ENCODE measurements around the gene PRSS27.
"Not testable (repeated sequence)": the region's sequence is repeated elsewhere in the genome, so short reads cannot be mapped to it uniquely, and the experiment has no call there.

The PRSS27 gene

DNA sequence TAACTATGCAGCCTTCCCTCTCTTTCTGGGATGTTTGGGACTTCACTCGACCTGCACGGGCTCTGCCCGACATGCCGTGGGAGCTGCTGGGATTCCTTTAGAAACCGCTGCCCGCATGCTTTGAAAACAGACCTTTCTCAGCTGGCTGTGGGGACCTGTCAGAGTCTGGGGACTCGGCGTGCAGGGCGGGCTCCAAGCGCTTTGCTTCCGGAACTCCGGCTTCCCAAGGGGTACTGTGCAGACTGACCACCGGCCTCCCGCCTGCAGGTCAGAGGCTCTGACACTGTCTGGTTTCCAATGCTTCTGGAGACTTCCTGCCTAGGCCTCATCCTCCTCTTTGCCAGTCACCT lies 11.8 kb downstream of the PRSS27 start:
- DNase-seq, result no peak

DNA sequence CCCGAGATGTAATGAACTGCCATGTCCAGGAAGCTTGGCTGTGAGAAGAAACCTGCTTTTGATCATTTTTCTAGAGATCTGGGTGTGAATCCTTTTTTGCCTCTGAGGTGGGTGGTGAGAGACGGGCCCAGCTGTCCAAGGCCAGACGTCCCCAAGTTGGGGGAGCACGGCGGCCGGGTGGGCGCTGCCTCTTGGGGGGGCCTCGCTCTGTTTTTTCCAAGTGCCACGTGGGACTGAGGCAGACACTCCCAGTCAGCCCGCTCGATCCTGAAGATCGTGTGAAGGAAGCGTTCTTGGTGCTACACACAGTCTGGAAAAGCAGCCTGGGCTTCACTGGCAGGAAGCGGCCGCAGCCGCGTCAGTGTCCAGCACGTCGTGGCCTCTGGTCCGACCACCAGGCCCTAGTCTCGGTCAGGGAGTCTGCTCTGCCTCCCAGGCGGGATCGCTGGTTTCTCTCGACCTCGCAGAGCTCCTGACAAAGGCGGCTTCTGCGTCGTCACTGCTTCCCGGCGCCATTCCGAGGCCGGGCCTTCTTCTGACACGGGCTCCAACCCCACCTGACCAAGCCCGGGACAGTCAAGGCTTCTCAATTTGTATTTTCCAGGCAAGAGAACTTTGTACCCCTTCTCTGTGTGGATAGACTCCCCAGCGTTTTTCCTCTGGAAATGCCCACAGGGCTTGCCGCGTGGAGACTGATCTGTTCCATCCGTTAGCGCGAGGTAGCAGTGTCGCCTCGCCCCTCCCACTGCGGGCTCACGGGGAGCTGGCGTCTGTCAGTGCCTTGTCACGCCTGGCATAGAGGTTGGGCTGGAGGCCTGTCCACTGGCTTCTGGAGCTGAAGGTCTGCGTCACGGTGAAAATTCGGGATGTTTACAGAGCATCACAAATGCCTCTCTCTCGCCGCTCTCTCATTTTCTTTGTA lies 12.4 kb downstream of the PRSS27 start:
- DNase-seq, result no peak

DNA sequence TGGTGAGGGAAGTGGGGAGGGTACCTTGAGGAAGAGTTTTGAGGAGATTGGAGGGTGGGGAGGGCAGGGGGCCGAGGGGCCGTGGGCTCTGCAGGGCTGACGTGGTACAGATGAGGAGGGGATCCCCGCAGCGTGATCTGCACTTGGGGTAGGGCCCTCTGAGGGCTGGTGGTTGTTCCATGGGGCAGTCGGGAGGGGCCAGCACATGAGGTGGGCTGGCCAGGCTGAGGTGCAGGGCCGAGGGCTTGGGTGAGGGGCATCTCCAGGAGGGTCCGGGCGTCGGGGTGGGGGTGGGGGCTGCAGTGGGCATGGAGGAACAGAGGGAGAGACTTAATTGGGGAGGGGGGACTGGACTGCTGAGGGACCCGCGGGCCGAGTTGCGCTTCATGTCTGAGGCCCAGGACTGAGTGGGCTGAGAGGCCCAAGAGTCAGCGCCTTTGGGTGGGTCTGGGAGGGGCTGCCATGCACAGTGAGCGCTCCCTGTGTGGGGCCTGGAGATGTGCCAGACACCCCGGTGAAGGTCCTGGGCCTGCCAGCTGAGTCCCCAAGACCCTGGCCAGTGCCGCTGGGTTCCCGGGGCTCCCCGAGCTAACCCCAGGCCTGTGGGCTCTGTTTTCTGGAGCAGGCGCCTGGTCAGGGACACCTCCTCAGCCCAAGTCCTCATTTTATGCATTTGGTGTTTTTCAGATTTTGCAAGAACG lies 13.3 kb downstream of the PRSS27 start:
- DNase-seq, result no peak

DNA sequence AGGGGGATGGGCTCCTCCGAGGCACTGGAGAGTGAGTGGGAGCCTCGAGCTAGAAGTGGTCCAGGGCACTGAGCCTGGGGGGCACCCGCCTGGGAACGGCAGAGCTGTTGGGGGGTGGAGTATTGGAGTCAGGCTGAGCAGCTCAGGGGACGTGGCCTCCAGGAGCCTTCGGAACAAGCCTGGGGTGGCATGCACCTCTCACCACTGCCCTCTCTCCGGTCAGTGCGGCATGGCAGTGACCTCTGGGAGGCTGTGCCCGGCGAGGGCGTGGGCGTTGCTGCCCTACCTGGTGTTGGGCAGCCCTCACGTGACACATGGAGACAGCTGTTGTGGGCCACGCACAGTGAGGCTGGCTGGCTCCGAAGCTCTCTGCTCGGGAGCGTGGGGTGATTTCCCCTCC lies 13.9 kb downstream of the PRSS27 start:
- no peak for DNase-seq

DNA sequence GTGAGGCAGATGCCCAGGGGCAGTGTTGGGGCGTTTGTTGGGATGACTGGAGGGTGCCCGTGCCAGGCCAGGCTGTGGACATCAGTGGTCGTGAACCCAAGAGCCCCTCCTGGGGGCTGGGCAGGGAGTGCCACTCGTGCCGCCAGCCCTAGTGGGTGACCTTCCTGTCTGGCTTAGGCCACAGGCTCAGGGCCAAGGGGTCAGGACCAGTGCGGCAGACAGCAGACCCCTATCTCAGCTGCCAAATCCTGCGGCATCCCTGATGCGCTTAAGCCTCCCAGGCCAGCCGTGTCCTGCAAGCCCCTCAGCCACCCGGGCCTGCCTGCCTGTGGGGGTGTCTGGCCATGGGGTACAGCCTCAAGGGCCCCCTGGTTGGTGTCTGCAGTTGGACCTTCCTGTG lies 14.7 kb downstream of the PRSS27 start:
- no peak for DNase-seq

DNA sequence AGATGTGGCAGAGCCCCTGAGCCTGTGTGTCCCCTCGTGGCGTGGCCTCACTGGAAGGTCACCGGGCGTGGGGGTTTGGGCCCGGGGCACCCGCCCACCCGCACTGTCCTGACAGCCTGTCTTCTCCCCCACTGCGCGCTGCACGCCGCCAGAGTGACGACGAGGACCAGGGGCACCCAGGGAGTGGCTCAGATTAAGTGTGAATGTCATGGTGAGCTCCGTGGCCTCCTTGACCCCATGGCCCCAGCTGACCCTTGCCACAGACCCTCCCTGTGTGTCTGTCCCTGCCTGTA lies 15.1 kb downstream of the PRSS27 start:
- DNase-seq, result no peak

DNA sequence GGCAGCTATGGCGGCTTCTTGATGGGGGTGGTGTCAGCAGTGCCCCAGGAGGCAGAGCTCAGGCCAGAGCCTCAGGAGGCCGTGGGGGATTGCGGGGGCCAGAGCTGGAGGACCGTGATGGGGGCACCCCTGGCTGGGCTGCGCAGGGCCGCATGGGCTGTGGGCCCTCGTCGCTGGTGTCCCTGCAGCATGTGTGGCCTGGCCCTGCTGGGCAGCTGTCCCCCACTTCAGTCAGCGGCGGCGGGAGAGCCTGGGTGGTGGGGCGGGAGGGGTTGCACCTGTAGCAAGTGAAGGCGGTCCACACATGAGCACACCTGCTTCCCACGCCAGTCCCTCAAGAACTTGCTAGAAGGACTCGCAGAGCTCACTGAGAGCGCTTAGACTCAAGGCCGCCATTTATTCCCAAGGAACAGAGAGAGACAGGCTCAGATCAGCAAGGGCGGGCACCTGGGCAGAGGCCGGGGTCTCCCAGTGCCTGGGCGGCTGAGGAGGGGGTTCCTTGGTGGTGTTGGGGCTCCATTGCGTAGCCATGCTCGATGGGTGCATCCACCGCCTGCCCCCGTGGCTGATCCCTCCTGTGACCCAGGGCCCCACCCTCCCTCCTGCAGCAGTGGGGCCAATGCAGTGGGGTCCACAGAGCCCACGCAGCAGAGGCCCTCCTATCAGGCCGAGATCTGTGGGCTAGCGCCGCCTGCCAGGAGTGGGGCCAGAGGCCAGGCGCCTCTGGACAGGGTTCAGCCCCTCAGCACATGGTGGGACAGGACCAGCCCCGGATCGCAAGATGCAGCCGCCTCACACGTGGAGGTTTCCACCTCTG lies 15.7 kb downstream of the PRSS27 start:
- DNase-seq, result no peak

DNA sequence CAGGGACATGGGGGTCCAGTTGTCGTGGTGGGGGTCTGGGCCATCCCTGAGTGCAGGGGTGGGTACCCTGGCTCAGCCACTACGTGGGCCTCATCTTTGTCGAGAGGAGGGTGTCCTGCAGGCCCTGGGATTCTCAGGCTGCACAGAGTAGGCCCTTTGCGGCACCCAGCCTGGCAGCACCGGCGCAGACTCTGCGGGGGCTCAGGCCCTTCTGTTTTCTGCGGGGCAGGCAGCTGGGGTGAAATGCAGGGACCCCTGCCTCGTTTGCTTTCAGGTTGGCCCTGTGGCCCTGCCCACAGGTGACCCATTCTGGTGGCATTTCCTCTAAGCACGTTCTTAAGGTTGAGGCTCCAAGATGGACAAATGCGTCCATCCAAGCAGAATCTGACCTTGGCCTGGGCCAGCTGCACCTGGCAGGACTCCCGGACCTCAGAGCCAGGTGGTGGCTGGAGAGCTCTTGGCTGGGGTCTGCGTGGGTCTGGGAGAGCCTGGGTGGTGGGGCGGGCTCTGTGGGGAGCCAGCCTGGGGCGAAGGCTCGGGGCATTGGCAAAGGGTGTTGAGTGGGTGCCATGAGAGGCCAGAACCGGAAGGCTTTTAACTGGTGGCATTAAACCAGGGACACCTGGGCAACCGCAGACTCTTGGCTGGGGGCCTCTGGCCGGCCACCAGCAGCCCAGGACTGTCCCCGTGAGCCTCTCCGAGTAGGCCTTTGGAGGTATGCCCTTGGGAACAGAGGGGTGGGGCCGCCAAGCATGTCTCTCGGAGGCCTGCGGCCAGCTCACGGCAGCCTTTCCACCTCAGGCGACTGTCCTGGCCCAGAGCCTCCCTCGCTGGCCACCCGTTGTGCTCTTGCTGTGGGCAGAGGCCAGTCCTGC lies 16.9 kb downstream of the PRSS27 start:
- DNase-seq, result no peak

DNA sequence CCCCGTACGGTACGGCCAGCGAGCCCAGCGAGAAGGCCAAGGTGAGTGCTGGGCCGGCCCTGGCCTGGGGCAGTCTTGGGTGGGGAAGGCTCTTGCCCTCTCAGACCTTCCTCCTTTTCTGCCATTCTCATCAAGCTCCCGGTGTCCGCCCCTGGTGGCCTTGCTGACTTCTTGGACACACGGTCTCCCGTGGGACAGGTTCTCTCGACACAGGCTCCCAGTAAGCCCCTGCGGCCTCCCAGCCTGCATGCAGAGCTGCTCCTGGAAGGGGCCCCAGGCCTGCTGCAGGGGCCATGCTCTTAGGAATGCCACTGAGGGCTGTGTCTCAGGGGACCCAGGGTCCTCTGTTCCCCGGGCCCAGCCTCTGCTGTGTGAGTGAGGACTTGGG lies 17.6 kb downstream of the PRSS27 start:
- no peak for DNase-seq

DNA sequence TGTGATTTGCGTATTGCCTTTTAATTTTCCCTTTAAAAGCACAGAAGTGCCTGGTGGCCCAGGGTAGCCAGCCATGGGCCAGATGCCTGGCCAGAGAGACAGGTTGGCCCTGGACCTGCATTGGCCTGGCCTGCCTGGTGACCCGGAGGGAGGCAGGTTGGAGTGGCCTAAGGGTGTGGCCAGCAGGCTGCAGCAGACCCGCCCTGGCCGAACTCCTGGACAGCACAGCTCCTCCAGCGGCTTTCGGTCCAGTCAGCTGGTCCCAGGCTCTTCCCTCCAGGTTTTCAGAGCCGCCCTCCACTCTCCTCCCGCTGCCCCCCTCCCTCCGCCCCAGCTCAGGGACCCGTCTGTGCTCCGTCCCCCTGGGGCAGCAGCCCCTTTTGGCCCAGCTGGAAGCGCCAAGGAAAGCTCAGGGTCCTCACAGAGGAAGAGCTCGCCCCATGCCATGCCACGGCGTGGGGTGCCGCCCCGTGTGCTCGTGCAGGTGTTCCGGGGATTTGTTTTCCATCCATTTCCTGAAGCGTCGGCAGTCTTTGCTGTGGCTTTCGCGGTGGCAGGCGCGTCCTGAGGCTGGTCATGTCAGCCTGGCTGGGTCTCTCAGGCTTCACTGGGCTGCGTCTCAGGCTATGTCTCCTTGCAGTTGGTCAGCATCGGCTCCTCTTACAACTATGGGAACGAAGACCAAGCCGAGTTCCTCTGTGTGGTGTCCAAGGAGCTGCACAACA lies 18.1 kb downstream of the PRSS27 start:
- DNase-seq, result no peak

DNA sequence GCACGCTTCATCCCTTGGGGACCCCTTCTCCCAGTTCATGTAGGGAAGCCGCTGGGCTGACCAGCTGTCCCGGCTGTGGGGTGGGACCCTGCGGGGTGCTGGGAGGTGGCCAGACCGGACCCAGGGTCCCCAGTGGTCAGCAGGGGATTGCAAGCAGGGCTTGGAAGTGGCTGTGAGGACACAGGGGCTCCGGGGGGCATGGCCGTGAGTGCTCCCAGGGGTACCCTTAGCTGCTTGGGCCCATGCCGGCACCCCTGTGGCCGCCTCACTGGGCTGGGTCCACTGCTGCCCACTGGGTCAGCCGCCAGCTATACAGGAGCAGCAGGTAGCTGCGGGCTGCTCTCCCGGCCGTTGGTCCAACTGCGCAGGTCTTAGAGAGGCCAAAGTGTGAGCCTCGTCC lies 18.8 kb downstream of the PRSS27 start:
- DNase-seq, result no peak

DNA sequence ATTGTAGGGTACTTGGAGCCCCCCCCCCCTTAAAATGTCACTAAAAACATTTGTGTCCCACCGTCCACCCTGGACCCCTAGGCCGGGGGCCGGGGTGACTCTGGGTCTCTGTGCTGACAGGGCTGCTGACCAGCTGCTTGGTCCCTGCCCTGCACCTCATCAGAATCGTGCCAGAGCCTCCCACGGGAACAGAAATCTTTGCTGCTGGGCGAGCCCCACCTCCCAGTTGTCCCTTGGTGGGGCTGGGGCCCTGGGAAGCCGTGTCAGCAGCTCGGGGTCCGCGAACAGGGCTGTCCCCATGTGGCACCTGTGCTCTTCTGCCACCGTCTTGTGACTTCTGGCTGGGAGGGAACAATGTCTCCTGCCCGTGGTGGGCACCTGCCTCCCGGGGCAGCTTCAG lies 19.2 kb downstream of the PRSS27 start:
- DNase-seq, result no peak

DNA sequence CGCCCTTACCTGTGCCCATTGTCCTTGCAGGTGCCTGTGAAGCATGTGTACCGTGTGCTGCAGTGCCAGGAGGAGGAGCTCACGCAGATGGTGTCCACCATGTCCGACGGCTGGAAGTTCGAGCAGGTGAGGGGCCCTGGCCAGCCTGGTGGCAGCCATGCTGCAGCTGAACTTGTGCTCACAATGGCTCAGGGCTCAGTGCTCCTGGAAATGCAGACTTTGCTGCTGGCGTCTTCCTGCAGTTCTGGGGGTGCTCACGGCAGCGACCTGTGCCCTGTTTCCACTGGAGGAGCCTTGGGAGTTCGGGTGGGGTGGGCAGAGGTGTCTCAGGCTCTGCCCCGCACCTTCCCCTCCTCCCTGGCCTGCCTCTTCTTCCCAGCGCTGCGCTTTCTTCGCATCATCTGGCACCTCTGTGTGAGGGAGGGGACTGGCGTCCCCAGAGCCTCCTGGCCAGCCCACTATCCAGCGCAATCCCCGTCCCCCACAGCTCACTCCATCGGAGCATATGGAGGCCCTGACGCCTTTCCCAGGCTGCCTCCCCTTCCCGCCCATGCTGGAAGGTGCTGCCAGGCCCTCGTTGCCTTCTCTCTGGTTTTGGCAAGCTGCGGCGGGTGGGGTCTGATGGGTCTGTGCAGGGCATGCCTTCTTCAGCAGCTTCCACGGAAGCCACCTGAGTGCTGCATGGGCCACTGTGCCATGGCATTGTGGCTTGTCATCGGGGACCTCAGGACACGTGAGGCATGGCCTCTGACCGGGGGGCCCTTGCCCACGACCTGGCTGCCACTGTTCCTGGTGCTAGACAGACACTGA lies 20.0 kb downstream of the PRSS27 start:
- DNase-seq, result no peak

DNA sequence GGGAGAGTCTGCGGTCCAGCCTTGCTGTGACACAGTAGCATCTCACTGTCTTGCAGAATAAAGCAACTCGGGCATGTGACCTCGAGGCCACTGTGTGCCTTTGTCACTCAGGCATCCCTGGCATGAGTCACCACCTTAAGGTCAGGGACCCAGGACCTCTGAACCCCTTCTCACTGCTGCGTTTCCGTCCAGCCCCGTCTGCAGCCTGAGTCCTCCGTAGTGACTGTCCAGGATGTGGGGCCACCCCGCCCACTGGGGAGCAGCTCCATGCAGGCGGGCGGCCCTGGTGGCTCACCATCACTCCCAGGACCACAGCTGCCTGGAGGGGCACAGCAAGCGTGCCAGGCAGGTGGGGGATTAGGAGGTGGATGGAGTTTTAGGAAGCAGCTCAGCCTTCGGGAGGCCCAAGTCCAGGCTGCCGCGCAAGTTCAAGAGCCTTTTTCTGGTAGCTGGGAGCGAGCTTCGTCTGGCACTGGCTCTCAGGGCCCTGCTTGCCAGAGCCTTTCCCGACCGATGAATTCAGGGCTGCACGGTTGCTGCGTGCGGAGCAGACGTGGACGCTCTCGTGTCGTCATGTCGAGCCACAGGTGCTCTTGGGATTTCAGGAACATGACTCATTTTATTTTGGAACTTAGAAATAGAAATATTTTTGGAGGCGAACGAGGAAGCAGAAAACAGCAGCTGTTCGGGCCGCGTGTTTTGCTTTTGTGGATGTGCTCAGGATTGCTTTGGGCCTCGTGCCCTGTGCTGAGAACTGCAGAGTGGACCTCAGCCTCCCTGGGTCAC lies 20.9 kb downstream of the PRSS27 start:
- DNase-seq, result no peak

DNA sequence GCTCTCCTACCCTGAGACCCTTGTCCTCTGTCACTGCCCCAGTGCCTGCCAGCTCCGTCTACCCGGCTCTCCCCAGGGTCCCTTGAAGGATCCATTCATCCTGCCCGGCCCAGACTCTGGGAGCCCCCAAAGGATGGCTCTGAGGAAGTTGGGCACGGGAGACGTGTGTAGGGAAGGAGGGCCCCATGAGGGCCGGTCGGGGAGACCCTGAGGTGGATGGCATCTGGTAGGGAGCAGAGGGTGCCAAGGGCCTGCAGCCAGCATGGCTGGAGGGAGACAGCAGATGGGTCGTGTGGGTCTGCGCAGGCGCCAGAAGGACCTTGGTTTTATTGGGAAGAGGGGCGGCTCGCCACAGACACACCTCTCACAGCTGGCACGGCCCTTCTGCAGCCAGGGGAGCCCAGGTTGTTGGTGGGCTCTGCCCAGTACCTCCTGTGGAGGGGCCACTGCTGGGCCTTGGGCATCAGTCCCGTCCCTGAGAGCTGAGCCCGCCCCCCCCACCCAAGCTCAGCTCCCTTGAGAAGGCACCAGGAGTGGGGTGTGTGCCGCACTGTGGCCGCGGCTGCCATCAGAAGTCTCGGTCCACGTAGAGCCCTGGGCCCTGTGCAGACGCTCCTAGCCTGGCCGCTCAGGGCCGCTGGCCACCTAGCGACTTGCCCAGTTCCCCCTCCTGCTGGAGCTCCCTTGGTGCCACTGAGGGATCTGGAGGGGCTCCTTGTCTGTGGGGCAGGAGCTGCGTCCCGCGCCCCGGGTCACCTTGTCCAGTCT lies 21.7 kb downstream of the PRSS27 start:
- no peak for DNase-seq

DNA sequence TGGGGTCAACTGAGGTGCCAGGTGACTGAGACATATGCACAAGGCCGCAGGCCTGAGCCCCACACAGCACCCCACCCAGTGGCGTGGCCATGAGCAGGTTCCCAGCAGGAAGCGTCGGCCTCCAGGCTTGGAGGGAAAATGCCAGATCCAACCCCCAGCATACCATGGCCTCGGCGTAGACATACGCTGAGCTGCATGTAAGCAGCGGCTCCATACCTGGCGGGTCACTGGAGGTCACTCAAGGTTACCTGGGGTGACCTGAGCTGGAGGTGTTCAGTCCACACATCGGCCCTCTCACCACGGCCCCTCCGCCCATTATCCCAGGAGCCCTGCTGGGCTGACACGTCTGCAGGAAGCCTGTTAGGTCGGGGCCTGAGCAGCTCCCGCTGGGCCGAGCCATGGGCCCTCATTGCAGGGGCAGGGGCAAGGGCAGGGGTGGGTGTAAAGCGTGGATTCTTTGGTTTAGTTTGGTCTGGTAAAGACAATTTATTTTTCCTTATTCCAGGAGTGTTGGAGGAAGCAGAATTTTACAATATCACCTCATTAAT lies 22.5 kb downstream of the PRSS27 start:
- no peak for DNase-seq

DNA sequence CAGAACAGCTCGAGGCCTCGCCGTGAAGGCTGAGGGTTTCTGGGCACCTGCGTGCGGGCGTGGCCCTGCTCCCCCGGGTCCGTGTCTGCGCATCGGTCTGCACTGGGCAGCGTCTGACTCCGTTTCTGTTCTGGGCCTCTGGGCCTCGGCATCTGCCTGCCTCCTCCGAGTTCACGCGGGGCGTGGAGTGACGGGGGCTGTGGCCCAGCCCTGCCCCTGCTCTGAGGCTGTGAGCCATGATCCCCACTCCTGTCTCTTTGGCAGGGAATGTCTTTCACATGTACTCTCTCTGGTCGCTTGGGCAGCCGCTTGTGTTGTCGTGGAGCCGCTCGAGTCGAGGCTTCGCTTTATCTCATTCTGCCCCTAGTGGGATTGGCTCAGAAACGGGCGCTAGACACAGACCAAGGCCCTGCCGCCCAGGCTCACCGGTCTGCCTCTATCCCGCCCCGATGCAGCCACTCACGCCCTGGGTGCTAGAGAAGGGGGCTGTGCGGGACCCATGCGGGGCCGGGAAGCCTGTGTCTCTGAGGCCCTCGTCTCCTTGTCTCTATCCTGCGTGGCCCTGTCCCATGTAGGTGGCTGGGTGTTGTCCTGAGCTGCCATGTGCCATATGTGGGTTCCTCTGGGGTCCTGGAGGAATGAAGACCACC lies 23.3 kb downstream of the PRSS27 start:
- not testable (repeated sequence) for DNase-seq

DNA sequence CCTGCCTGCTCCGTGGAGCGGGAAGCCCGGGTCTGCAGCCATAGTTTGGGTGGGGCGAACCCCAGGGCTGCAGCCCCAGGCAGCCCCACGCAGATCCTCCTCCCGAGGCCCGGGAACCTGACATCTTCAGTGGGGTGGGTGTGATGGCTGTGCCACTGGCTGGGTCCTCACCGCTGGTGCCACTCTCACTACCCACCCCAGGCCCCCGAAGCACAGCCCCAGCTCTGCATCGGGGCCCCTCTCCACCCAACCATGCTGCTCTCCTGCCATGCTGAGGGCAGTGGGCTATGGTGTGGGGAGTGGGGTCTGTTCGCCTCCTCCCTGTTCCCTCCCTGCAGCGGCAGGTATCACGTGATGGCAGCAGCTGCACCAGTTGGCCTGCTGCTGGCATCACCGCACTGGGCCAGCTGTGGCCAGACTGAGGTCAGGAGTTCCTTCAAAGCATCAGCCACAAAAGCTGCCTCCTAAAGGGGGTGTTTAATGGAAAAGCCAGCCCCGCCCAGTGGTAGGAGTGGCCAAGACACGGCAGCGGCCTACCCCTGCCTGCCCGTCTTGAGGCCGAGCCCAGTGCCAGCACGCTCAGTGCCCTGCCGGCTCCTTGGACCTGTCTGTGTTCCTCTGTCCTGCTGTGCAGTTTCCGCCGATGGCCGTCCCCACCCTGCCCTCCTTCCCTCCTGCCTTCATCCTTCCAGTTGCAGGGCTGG lies 26.9 kb downstream of the PRSS27 start:
- DNase-seq, result no peak
